GM12878 (cell line): ENCODE measurements around the gene ATP4A. TPM values are rescaled to one million over a fixed set of nuclear protein-coding genes. Genes with fewer than 3 reads are reported as not detected.

Experiments used
- ATAC-seq: fragments of 200-7000 bp; cut with Tn5 transposase; 3 replicates; pipeline ENCODE4 v1.9.1; 2020; ENCODE audit warnings: mild to moderate bottlenecking, moderate library complexity
- BruUV-seq: library from RNA; stranded (reverse); fragments of 400-500 nt; replicated peaks from 2 replicates; lab custom pipeline; 2021; lab: Mats Ljungman, UMichigan
- CTCF ChIA-PET: fragments of 300-600 bp; sonication (Branson Sonifier 250); formaldehyde crosslinking; extraction: SDS; loops from one replicate; lab custom pipeline; 2021; ENCODE audit warnings: inconsistent platforms; lab: Yijun Ruan, JAX
- POLR2A ChIA-PET: fragments of 350-600 bp; formaldehyde crosslinking; extraction: SDS; loops from one replicate; lab custom pipeline; 2021; ENCODE audit warnings: inconsistent platforms; lab: Charles Lee
- RAD21 ChIA-PET: fragments of 300-600 bp; sonication (Branson Sonifier 250); formaldehyde crosslinking; loops from one replicate; lab custom pipeline; 2023; ENCODE audit warnings: antibody characterized with exemption; ENCODE audit not compliant: unreplicated experiment; lab: Charles Lee
- SMC1A ChIA-PET: fragments of 300-600 bp; sonication (Branson Sonifier 250); formaldehyde crosslinking; loops from one replicate; lab custom pipeline; 2023; ENCODE audit not compliant: unreplicated experiment, uncharacterized antibody; lab: Charles Lee
- DNase-seq: peaks from one replicate; pipeline ENCODE4 v3.0.0-alpha.2; 2011; ENCODE audit warnings: low read depth, low spot score
- FAIRE-seq: peaks from 3 replicates; lab custom pipeline; 2011; peaks lifted over from hg19 to GRCh38; lab: Jason Lieb, UNC
- H2AFZ ChIP-seq: 2 replicates; pipeline ENCODE4 v1.6.0; 2011; ENCODE audit warnings: low read depth, low read length, control low read depth; ENCODE audit not compliant: control insufficient read depth
- H3K27ac ChIP-seq: 2 replicates; pipeline ENCODE4 v1.5.1; 2011; ENCODE audit warnings: control low read depth; ENCODE audit not compliant: control insufficient read depth, insufficient read depth
- H3K27me3 ChIP-seq, 2 experiments: replicated peaks in 1 of 2; 2 replicates each; pipeline versions ENCODE4 v1.6.0 to v1.6.1; 2011; ENCODE audit warnings: low read length in 1 of 2; ENCODE audit not compliant: control insufficient read depth in 2 of 2, insufficient read depth in 2 of 2
- H3K36me3 ChIP-seq, 2 experiments: 2 replicates each; pipeline ENCODE4 v1.5.1; 2011; ENCODE audit warnings: low read length in 1 of 2; ENCODE audit not compliant: control insufficient read depth in 2 of 2, insufficient read depth in 2 of 2
- H3K4me1 ChIP-seq: 2 replicates; pipeline ENCODE4 v1.6.1; 2011; ENCODE audit warnings: mild to moderate bottlenecking, low read length, moderate library complexity, mixed read lengths; ENCODE audit not compliant: control insufficient read depth, insufficient read depth
- H3K4me2 ChIP-seq: 2 replicates; pipeline ENCODE4 v1.6.0; 2011; ENCODE audit warnings: control low read depth; ENCODE audit not compliant: control insufficient read depth, insufficient read depth
- H3K4me3 ChIP-seq: fragments of 200-600 bp; sonication (generic); 2 replicates; pipeline ENCODE4 v1.5.1; 2016
- H3K79me2 ChIP-seq: 2 replicates; pipeline ENCODE4 v1.6.0; 2011; ENCODE audit warnings: low read length; ENCODE audit not compliant: control insufficient read depth, insufficient read depth
- H3K9ac ChIP-seq: 2 replicates; pipeline ENCODE4 v1.8.0; 2011; ENCODE audit warnings: low read length, control low read depth, mixed read lengths; ENCODE audit not compliant: control insufficient read depth, insufficient read depth
- H3K9me3 ChIP-seq: replicated peaks from 3 replicates; pipeline ENCODE4 v1.5.1; 2011; ENCODE audit warnings: mild to moderate bottlenecking, low read length; ENCODE audit not compliant: control insufficient read depth, insufficient read depth
- H4K20me1 ChIP-seq: 2 replicates; pipeline ENCODE4 v1.6.0; 2011; ENCODE audit not compliant: control insufficient read depth, insufficient read depth
- CHD1 ChIP-seq: IDR thresholded peaks from 2 replicates; pipeline ENCODE4 v1.6.1; 2012; ENCODE audit warnings: low read depth, low read length, improper control_type of control experiment
- KDM1A ChIP-seq: fragments of 200-600 bp; sonication (generic); IDR thresholded peaks from 2 replicates; pipeline ENCODE4 v1.6.1; 2016; ENCODE audit warnings: borderline replicate concordance
- PAX5 ChIP-seq: IDR thresholded peaks from 2 replicates; pipeline ENCODE4 v1.6.1; 2011; ENCODE audit warnings: low read depth, low read length, borderline replicate concordance
- POLR2A ChIP-seq: IDR thresholded peaks from 2 replicates; pipeline ENCODE4 v1.6.1; 2011; ENCODE audit warnings: low read depth, mild to moderate bottlenecking, low read length
- ZNF384 ChIP-seq: IDR thresholded peaks from 2 replicates; pipeline ENCODE4 v1.6.1; 2012; ENCODE audit warnings: low read depth, mild to moderate bottlenecking, low read length, improper control_type of control experiment, borderline replicate concordance
- WGBS: methylation state at CpG from one replicate; pipeline ENCODE4 v1.1.6; 2016; ENCODE audit warnings: low lambda C conversion rate; ENCODE audit not compliant: insufficient replicate concordance, insufficient coverage; ENCODE audit errors: missing lambda C conversion rate; 5-methylcytosine and 5-hydroxymethylcytosine counted together
- in situ Hi-C: fragments of 300-500 bp; cut with MboI; formaldehyde crosslinking; loops from 9 replicates; pipeline ENCODE4 v1.14.3; 2018; ENCODE audit warnings: mixed read lengths
- intact Hi-C: fragments of 100-400 bp; cut with micrococcal nuclease; formaldehyde crosslinking; loops from one replicate; pipeline ENCODE4 v1.14.2; 2022; ENCODE audit not compliant: unreplicated experiment
- polyA plus RNA-seq, 11 experiments: library from polyadenylated mRNA; depleted of rRNA in 4 of 11; unstranded in 6 of 11; stranded (reverse) in 5 of 11; fragments of >200 nt; fragmentation: Nextera tagmentation in 4 of 11; fragmentation: Illumina TruSeq in 1 of 11; extraction: Ambion mirVana in 4 of 11; extraction: Trizol in 1 of 11; gene quantifications; 1 replicate in 1 of 11; 2 replicates in 10 of 11; pipeline versions ENCODE4 v1.2.1 to v1.2.3, GENCODE V29; 2011 to 2016; ENCODE audit warnings: inconsistent platforms in 2 of 11, missing spikeins in 2 of 11, low read depth in 1 of 11
- total RNA-seq, 4 experiments: library from RNA; depleted of rRNA in 3 of 4; stranded (reverse); fragments of >200 nt in 3 of 4; fragmentation: Illumina TruSeq in 1 of 4; extraction: Trizol in 1 of 4; gene quantifications; 2 replicates each; pipeline versions ENCODE4 v1.2.1 to v1.2.3, GENCODE V29; 2013 to 2021
- TF ChIP-seq, protein P1 (sequence below): IDR thresholded peaks from 2 replicates; pipeline ENCODE4 v1.6.1; 2012; ENCODE audit warnings: low read depth, low read length, improper control_type of control experiment
- TF ChIP-seq, protein P2 (sequence below): fragments of 450-650 bp; formaldehyde crosslinking; IDR thresholded peaks from 2 replicates; pipeline ENCODE4 v1.4.0; 2022; ENCODE audit warnings: mild to moderate bottlenecking, moderate library complexity
- TF ChIP-seq, protein P3 (sequence below): fragments of 450-650 bp; conservative IDR thresholded peaks from 2 replicates; pipeline ENCODE4 v1.6.1; 2017; ENCODE audit warnings: mild to moderate bottlenecking, moderate library complexity
- TF ChIP-seq, protein P4 (sequence below): IDR thresholded peaks from 2 replicates; pipeline ENCODE4 v1.6.1; 2012; ENCODE audit warnings: low read length, inconsistent platforms
- TF ChIP-seq, protein P5 (sequence below): IDR thresholded peaks from 2 replicates; pipeline ENCODE4 v1.6.1; 2011; ENCODE audit warnings: borderline replicate concordance, low read depth, mild to moderate bottlenecking, moderate library complexity, low read length; ENCODE audit not compliant: insufficient read depth, poor library complexity, severe bottlenecking

The ATP4A gene
- total and polyA plus RNA-seq, 10 of the 15 experiments (the other 5 are each of a cell fraction or from before 2014, with no cell fraction given) = 0.03 to 1.5 (median 0.11) TPM; not detected in 3

DNA sequence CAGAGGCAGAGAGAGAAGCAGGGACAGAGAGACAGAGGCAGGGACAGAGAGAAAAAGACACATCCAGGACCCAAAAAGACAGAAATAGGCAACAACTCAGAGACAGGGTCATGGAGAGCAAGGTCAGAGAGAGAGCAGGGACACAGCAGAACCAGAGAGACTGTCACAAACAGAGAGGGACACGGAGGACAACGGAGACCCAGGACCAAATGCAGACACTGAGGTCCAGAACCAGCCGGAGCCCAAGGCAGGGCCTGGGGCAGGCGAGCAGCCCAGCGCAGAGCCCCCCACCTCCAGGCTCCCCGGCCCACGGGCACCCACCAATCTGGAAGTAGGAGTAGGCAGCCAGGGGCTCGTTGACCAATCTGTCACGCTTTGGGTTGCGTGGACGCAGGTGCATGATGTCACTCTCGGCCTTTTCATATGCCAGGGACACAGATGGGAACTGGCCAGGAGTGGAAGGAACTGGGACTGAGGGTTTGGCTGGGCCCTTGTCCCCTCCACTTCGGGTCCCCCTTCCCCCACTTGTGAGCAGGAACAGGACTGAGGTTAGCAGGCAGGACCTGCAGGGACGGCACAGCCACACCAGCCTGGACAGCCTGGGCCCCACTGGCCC lies 10.0 kb downstream of the ATP4A start (continued):
- TF ChIP-seq, protein P1, sequence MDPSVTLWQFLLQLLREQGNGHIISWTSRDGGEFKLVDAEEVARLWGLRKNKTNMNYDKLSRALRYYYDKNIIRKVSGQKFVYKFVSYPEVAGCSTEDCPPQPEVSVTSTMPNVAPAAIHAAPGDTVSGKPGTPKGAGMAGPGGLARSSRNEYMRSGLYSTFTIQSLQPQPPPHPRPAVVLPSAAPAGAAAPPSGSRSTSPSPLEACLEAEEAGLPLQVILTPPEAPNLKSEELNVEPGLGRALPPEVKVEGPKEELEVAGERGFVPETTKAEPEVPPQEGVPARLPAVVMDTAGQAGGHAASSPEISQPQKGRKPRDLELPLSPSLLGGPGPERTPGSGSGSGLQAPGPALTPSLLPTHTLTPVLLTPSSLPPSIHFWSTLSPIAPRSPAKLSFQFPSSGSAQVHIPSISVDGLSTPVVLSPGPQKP = no peak
- TF ChIP-seq KDM1A (no peak), CHD1 (no peak)
- TF ChIP-seq, protein P2, sequence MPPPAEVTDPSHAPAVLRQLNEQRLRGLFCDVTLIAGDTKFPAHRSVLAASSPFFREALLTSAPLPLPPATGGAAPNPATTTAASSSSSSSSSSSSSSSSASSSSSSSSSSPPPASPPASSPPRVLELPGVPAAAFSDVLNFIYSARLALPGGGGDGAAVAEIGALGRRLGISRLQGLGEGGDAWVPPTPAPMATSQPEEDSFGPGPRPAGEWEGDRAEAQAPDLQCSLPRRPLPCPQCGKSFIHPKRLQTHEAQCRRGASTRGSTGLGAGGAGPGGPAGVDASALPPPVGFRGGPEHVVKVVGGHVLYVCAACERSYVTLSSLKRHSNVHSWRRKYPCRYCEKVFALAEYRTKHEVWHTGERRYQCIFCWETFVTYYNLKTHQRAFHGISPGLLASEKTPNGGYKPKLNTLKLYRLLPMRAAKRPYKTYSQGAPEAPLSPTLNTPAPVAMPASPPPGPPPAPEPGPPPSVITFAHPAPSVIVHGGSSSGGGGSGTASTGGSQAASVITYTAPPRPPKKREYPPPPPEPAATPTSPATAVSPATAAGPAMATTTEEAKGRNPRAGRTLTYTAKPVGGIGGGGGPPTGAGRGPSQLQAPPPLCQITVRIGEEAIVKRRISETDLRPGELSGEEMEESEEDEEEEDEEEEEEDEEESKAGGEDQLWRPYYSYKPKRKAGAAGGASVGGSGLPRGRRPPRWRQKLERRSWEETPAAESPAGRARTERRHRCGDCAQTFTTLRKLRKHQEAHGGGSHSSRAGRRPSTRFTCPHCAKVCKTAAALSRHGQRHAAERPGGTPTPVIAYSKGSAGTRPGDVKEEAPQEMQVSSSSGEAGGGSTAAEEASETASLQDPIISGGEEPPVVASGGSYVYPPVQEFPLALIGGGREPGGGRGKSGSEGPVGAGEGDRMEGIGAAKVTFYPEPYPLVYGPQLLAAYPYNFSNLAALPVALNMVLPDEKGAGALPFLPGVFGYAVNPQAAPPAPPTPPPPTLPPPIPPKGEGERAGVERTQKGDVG (CRISPR knock-in tag) = no peak

DNA sequence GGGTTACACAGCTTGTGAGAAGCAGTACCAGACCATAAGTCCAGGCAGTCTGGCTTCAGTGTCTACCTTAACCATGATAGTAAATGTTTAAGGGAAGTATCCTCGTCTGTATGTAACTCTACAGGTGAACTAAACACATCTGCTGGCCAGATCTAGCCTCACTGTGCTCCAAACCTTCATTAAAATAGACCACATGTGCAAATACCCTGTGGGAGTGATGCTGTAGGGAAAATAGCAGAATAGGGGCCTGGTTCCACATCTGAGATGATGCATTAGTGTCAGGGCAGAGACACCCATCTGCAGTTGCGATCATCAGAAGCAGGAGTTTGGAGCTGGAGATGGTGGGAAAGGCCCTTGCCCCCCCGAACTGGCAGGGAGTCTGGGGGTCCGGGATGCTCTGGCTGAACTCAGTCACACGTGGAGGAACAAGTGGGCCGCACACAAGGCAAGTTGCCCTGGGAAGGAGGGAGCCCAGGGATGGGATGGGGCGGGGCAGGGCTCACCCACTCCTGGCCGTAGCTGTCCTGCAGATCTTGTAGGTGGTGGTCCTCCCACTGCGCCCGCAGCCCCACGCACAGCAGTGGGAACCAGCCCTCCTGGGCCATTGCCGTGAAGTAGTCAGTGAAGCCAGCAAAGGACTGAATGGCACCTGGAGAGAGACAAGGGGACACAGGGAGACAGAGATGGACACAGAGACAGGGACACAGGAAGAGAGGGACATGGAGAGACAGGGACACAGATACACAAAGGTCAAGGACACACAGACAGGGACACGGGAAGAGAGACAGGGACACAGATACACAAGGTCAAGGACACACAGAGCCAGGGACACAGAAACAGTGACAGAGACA lies 10.7 kb downstream of the ATP4A start:
- TF ChIP-seq ZNF384 (no peak), POLR2A (no peak), PAX5 (no peak)
- TF ChIP-seq, protein P3, sequence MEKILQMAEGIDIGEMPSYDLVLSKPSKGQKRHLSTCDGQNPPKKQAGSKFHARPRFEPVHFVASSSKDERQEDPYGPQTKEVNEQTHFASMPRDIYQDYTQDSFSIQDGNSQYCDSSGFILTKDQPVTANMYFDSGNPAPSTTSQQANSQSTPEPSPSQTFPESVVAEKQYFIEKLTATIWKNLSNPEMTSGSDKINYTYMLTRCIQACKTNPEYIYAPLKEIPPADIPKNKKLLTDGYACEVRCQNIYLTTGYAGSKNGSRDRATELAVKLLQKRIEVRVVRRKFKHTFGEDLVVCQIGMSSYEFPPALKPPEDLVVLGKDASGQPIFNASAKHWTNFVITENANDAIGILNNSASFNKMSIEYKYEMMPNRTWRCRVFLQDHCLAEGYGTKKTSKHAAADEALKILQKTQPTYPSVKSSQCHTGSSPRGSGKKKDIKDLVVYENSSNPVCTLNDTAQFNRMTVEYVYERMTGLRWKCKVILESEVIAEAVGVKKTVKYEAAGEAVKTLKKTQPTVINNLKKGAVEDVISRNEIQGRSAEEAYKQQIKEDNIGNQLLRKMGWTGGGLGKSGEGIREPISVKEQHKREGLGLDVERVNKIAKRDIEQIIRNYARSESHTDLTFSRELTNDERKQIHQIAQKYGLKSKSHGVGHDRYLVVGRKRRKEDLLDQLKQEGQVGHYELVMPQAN = no peak
- TF ChIP-seq, protein P4, sequence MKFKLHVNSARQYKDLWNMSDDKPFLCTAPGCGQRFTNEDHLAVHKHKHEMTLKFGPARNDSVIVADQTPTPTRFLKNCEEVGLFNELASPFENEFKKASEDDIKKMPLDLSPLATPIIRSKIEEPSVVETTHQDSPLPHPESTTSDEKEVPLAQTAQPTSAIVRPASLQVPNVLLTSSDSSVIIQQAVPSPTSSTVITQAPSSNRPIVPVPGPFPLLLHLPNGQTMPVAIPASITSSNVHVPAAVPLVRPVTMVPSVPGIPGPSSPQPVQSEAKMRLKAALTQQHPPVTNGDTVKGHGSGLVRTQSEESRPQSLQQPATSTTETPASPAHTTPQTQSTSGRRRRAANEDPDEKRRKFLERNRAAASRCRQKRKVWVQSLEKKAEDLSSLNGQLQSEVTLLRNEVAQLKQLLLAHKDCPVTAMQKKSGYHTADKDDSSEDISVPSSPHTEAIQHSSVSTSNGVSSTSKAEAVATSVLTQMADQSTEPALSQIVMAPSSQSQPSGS = no peak
- TF ChIP-seq, protein P5, sequence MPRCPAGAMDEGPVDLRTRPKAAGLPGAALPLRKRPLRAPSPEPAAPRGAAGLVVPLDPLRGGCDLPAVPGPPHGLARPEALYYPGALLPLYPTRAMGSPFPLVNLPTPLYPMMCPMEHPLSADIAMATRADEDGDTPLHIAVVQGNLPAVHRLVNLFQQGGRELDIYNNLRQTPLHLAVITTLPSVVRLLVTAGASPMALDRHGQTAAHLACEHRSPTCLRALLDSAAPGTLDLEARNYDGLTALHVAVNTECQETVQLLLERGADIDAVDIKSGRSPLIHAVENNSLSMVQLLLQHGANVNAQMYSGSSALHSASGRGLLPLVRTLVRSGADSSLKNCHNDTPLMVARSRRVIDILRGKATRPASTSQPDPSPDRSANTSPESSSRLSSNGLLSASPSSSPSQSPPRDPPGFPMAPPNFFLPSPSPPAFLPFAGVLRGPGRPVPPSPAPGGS = no peak
- Histone ChIP-seq H2AFZ (no peak overlapping the region), H3K36me3 (no peaks in the 10 kb centered on the region; a peak in 1 of 4 replicates), H3K9me3 (no peaks in the 10 kb centered on the region), H4K20me1 (no peaks in the 10 kb centered on the region), H3K27ac (no peak overlapping the region), H3K27me3 (no peaks in the 10 kb centered on the region; a peak in 1 of 4 replicates), H3K4me2 (no peak overlapping the region), H3K79me2 (no peaks in the 10 kb centered on the region), H3K4me3 (no peak overlapping the region), H3K9ac (no peak overlapping the region), H3K4me1 (no peaks in the 10 kb centered on the region)
- DNase-seq (no peak), FAIRE-seq (no peak), ATAC-seq (no peak)
- CTCF ChIA-PET = interaction anchor here (0.8 to 1.4 kb wide), 2 partner anchors 42 to 140 kb away, joined by 3 to 6 read pairs; no protein-coding TSS in a partner anchor
- 58% methylated on average over 11 of the region's 13 CpGs for WGBS
- intact Hi-C loops (no loop called here), in situ Hi-C loops (no loop called here)
- RAD21 ChIA-PET = no interaction called here
- BruUV-seq = no TSS peak
- SMC1A ChIA-PET = no interaction called here
- POLR2A ChIA-PET = no interaction called here
